A549 (cell line): ENCODE measurements around the gene CACNA2D4. TPM values are rescaled to one million over a fixed set of nuclear protein-coding genes. Genes with fewer than 3 reads are reported as not detected.

Experiments
- ATAC-seq, 2 experiments: fragments of 200-7000 bp in 1 of 2; fragments of >200 bp in 1 of 2; cut with Nextera tagmentation in 1 of 2; cut with Tn5 transposase in 1 of 2; 3 replicates each; pipeline versions ENCODE4 v1.8.0 to v1.9.1; 2018 to 2020; ENCODE audit warnings: mild to moderate bottlenecking in 1 of 2, moderate library complexity in 1 of 2
- CTCF ChIA-PET: fragments of 300-600 bp; sonication (Branson Sonifier 250); formaldehyde crosslinking; extraction: SDS; loops from one replicate; lab custom pipeline; 2021; ENCODE audit warnings: antibody characterized with exemption, inconsistent platforms; lab: Yijun Ruan, JAX
- POLR2A ChIA-PET: fragments of 350-600 bp; formaldehyde crosslinking; extraction: SDS; loops from one replicate; lab custom pipeline; 2021; ENCODE audit warnings: antibody characterized with exemption, inconsistent platforms; lab: Yijun Ruan, JAX
- DNase-seq, 2 experiments: peaks; one replicate each; pipeline versions ENCODE4 v3.0.0 to v3.0.0-alpha.2; 2011 to 2016; ENCODE audit warnings: low read depth in 1 of 2, low spot score in 1 of 2
- FAIRE-seq: peaks from 2 replicates; lab custom pipeline; 2011; peaks lifted over from hg19 to GRCh38; lab: Jason Lieb, UNC
- H3K27ac ChIP-seq, 2 experiments: fragments of >200 bp; sonication (Bioruptor Twin); formaldehyde crosslinking; 3 replicates each; pipeline ENCODE4 v1.5.1; 2016 to 2017
- H3K4me1 ChIP-seq: fragments of >200 bp; sonication (Bioruptor Twin); formaldehyde crosslinking; 3 replicates; pipeline ENCODE4 v1.6.1; 2016
- H3K4me2 ChIP-seq: fragments of >200 bp; sonication (Bioruptor Twin); formaldehyde crosslinking; 3 replicates; pipeline ENCODE4 v1.6.1; 2016
- H3K4me3 ChIP-seq: fragments of >200 bp; sonication (Bioruptor Twin); formaldehyde crosslinking; 3 replicates; pipeline ENCODE4 v1.5.1; 2016
- H3K9me3 ChIP-seq: fragments of >200 bp; sonication (Bioruptor Twin); formaldehyde crosslinking; 3 replicates; pipeline ENCODE4 v1.6.1; 2016
- ATOH8 ChIP-seq: fragments of 250-450 bp; sonication (Bioruptor Pico); IDR thresholded peaks from 2 replicates; pipeline ENCODE4 v1.5.0; 2020; ENCODE audit warnings: low read depth, mild to moderate bottlenecking, moderate library complexity
- BCL3 ChIP-seq: fragments of >200 bp; sonication (Bioruptor Twin); formaldehyde crosslinking; IDR thresholded peaks from 3 replicates; pipeline ENCODE4 v1.6.1; 2016
- CHD2 ChIP-seq: fragments of 150-350 bp; IDR thresholded peaks from 2 replicates; pipeline ENCODE4 v1.6.1; 2014; ENCODE audit warnings: low read length; ENCODE audit not compliant: partially characterized antibody
- EHMT2 ChIP-seq: fragments of 200-600 bp; sonication (generic); IDR thresholded peaks from 2 replicates; pipeline ENCODE4 v1.6.1; 2016; ENCODE audit warnings: antibody characterized with exemption, low read depth, mild to moderate bottlenecking, moderate library complexity
- FOSL2 ChIP-seq, 2 experiments: fragments of 450-650 bp in 1 of 2; fragments of >200 bp in 1 of 2; sonication (Bioruptor Twin) in 1 of 2; formaldehyde crosslinking; IDR thresholded peaks; 2 replicates each; pipeline versions ENCODE4 v1.5.0 to v1.6.1; 2016 to 2020; ENCODE audit warnings: mild to moderate bottlenecking in 1 of 2, moderate library complexity in 1 of 2
- FOXS1 ChIP-seq: fragments of 250-450 bp; sonication (Bioruptor Pico); IDR thresholded peaks from 2 replicates; pipeline ENCODE4 v1.5.0; 2020; ENCODE audit warnings: mild to moderate bottlenecking, moderate library complexity
- HDAC2 ChIP-seq: fragments of 200-600 bp; sonication (generic); IDR thresholded peaks from 2 replicates; pipeline ENCODE4 v1.6.1; 2016
- JUN ChIP-seq, 2 experiments: fragments of >200 bp; sonication (Bioruptor Twin); formaldehyde crosslinking; IDR thresholded peaks; 2 replicates in 1 of 2; 3 replicates in 1 of 2; pipeline ENCODE4 v1.6.1; 2016 to 2017
- KDM1A ChIP-seq: fragments of 200-600 bp; sonication (generic); IDR thresholded peaks from 2 replicates; pipeline ENCODE4 v1.6.1; 2016; ENCODE audit warnings: low read depth, mild to moderate bottlenecking
- NFE2L2 ChIP-seq: fragments of 150-350 bp; conservative IDR thresholded peaks from 2 replicates; pipeline ENCODE4 v1.6.1; 2014; ENCODE audit warnings: low read length
- NR3C1 ChIP-seq: fragments of >200 bp; sonication (Bioruptor Twin); formaldehyde crosslinking; IDR thresholded peaks from 3 replicates; pipeline ENCODE4 v1.6.1; 2017
- RNF2 ChIP-seq: fragments of 200-600 bp; sonication (generic); IDR thresholded peaks from 2 replicates; pipeline ENCODE4 v1.6.1; 2016; ENCODE audit warnings: low read depth, mild to moderate bottlenecking, antibody characterized with exemption, moderate library complexity, borderline replicate concordance
- USF2 ChIP-seq: fragments of 450-650 bp; IDR thresholded peaks from 2 replicates; pipeline ENCODE4 v1.6.1; 2014; ENCODE audit warnings: antibody characterized with exemption
- ZSCAN20 ChIP-seq: fragments of 250-450 bp; sonication (Bioruptor Pico); IDR thresholded peaks from 2 replicates; pipeline ENCODE4 v1.8.0; 2022; ENCODE audit warnings: mild to moderate bottlenecking, moderate library complexity
- WGBS: methylation state at CpG from one replicate; pipeline ENCODE4 v1.1.6; 2017; ENCODE audit errors: missing lambda C conversion rate; 5-methylcytosine and 5-hydroxymethylcytosine counted together
- polyA plus RNA-seq, 4 experiments: library from polyadenylated mRNA; depleted of rRNA in 3 of 4; stranded (reverse); fragments of >200 nt; fragmentation: RNase III in 1 of 4; extraction: RNeasy Plus Mini Kit Qiagen cat#74134 plus additional on column Dnase treatment in 1 of 4; gene quantifications; 2 replicates in 3 of 4; 3 replicates in 1 of 4; pipeline ENCODE4 v1.2.3, GENCODE V29; 2011 to 2017
- TF ChIP-seq, protein P1 (sequence below): fragments of 200-600 bp; sonication (generic); IDR thresholded peaks from 2 replicates; pipeline ENCODE4 v1.6.1; 2016; ENCODE audit warnings: antibody characterized with exemption, mild to moderate bottlenecking, moderate library complexity
- TF ChIP-seq, protein P2 (sequence below): fragments of 250-450 bp; sonication (Bioruptor Pico); IDR thresholded peaks from 2 replicates; pipeline ENCODE4 v1.5.0; 2021; ENCODE audit warnings: mild to moderate bottlenecking, moderate library complexity, borderline replicate concordance

CACNA2D4 gene
- polyA plus RNA-seq, 2 of the 4 experiments (the other 2 are of a cell fraction), result not detected

- no peak for ATAC-seq
- WGBS, result 86% methylated on average over 27 of the region's 27 CpGs
- Histone ChIP-seq H3K27ac (no peak overlapping the region), H3K4me2 (no peak overlapping the region), H3K4me1 (no peaks in the 10 kb centered on the region), H3K9me3 (0 out of 3 replicates have a peak, but pooled peaks cover 4% of the 10 kb centered on the region), H3K4me3 (no peak overlapping the region)
- no peak for DNase-seq
- TF ChIP-seq, protein P1, sequence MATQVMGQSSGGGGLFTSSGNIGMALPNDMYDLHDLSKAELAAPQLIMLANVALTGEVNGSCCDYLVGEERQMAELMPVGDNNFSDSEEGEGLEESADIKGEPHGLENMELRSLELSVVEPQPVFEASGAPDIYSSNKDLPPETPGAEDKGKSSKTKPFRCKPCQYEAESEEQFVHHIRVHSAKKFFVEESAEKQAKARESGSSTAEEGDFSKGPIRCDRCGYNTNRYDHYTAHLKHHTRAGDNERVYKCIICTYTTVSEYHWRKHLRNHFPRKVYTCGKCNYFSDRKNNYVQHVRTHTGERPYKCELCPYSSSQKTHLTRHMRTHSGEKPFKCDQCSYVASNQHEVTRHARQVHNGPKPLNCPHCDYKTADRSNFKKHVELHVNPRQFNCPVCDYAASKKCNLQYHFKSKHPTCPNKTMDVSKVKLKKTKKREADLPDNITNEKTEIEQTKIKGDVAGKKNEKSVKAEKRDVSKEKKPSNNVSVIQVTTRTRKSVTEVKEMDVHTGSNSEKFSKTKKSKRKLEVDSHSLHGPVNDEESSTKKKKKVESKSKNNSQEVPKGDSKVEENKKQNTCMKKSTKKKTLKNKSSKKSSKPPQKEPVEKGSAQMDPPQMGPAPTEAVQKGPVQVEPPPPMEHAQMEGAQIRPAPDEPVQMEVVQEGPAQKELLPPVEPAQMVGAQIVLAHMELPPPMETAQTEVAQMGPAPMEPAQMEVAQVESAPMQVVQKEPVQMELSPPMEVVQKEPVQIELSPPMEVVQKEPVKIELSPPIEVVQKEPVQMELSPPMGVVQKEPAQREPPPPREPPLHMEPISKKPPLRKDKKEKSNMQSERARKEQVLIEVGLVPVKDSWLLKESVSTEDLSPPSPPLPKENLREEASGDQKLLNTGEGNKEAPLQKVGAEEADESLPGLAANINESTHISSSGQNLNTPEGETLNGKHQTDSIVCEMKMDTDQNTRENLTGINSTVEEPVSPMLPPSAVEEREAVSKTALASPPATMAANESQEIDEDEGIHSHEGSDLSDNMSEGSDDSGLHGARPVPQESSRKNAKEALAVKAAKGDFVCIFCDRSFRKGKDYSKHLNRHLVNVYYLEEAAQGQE, result no peak
- no peak for TF ChIP-seq ZSCAN20 (CRISPR knock-in tag)
- TF ChIP-seq JUN (IDR thresholded peaks at IDR 0.05), result no peak
- TF ChIP-seq ATOH8 (CRISPR knock-in tag), result no peak
- no peak for TF ChIP-seq RNF2
- no peak for FAIRE-seq
- POLR2A ChIA-PET, result no interaction called here
- CTCF ChIA-PET, result interaction anchor here (1.0 kb wide), 1 partner anchor 11 kb away, joined by 3 read pairs; no protein-coding TSS in a partner anchor
Measured at GRCh38 chr12:1864456-1864855, 54.0 kb downstream of the CACNA2D4 start.

DNA sequence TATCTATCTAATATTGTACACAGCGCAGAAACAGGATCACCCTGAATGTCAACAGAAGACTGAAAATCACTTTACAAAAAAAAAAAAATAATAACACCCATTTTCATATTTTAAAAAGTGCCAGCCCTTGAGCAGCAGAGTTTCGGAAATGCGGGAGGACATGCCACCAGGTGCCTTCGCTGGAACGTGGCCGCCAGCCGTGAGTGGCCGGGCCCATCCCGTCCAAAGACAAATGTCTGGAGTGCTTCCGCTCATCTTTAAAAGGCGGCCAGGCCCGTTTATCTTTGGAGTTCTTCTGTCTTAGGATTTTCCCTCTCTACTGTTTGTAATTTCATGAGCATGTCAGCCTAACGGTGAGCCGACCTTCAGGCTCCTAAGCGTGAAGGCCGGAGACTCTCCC lies 54.6 kb downstream of the CACNA2D4 start:
- Histone ChIP-seq H3K4me2 (no peak overlapping the region), H3K9me3 (no peaks in the 10 kb centered on the region), H3K4me1 (no peaks in the 10 kb centered on the region), H3K27ac (no peak overlapping the region), H3K4me3 (no peak overlapping the region)
- 70% methylated on average over 16 of the region's 16 CpGs for WGBS
- FAIRE-seq, result no peak
- TF ChIP-seq HDAC2, result no peak
- CTCF ChIA-PET, result no interaction called here
- DNase-seq, result no peak
- POLR2A ChIA-PET, result no interaction called here
- no peak for ATAC-seq

GRCh38 chr12:1862973-1863372 lies 55.5 kb downstream of the CACNA2D4 start:
- Histone ChIP-seq H3K4me2 (no peak overlapping the region), H3K4me1 (no peaks in the 10 kb centered on the region), H3K4me3 (no peak overlapping the region), H3K27ac (no peak overlapping the region), H3K9me3 (no peaks in the 10 kb centered on the region)
- ATAC-seq, result no peak
- ChIA-PET CTCF (interaction anchor here (0.6 kb wide), 1 partner anchor 158 kb away, joined by 3 read pairs; no protein-coding TSS in a partner anchor), POLR2A (no interaction called here)
- FAIRE-seq, result no peak
- DNase-seq, result no peak
- TF ChIP-seq, protein P2, sequence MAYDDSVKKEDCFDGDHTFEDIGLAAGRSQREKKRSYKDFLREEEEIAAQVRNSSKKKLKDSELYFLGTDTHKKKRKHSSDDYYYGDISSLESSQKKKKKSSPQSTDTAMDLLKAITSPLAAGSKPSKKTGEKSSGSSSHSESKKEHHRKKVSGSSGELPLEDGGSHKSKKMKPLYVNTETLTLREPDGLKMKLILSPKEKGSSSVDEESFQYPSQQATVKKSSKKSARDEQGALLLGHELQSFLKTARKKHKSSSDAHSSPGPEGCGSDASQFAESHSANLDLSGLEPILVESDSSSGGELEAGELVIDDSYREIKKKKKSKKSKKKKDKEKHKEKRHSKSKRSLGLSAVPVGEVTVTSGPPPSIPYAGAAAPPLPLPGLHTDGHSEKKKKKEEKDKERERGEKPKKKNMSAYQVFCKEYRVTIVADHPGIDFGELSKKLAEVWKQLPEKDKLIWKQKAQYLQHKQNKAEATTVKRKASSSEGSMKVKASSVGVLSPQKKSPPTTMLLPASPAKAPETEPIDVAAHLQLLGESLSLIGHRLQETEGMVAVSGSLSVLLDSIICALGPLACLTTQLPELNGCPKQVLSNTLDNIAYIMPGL (CRISPR knock-in tag), result no peak
- TF ChIP-seq FOSL2 (IDR thresholded peaks at IDR 0.05) (no peak), FOSL2 (CRISPR knock-in tag; IDR thresholded peaks at IDR 0.05) (no peak), KDM1A (no peak), USF2 (no peak), CHD2 (no peak), NFE2L2 (no peak), HDAC2 (no peak), FOXS1 (CRISPR knock-in tag) (no peak), NR3C1 (no peak), EHMT2 (no peak), BCL3 (no peak)
